ENCODE measurements around the gene TTK. TPM values are rescaled to one million over a fixed set of nuclear protein-coding genes. Genes with fewer than 3 reads are reported as not detected.

TTK gene
- total RNA-seq, 8 experiments from 2014 or later = 0.10 to 37.1 (median 4.6) TPM

DNA sequence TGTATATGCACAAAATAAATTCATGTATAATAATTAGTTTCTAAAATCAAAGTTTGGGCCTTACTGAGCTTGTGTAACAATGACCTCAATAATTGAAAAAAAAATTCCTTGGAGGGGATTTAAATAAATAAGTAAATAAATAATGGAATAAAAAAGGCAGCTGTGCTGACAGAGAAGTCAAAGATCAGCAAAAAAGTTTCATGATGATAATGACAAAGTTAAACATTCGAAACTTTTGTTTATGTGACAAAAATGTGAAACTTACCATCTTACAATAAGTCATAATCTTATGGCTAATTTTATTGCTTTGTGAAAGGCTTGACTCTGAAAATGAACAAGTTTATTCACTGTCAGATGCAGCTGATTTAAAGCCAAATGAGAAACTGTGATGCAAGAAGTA, 3.1 kb upstream of the TTK start:
- 0 to 95% (median 78%) methylated on average over 1 of the region's 1 CpG; no CpG with 5 or more reads in 1 of the 10 experiments for whole genome bisulfite sequencing, 10 experiments
- no peak for ATAC-seq (replicated peaks in 6 of 8)
- Histone ChIP-seq H3K27ac (no peak overlapping the region), H3K4me3 (no peak overlapping the region), H3K4me1 (replicated peaks in 1 of 2) (peaks cover 5% of the 10 kb centered on the region in 2 donors)
- in situ Hi-C loops (cut with MboI; ENCODE audit: low pct_unique_long_range_greater_than_20kb in 2 of 9, low sequenced_read_pairs in 9 of 9, unreplicated experiment in 9 of 9) = no loop called here

DNA sequence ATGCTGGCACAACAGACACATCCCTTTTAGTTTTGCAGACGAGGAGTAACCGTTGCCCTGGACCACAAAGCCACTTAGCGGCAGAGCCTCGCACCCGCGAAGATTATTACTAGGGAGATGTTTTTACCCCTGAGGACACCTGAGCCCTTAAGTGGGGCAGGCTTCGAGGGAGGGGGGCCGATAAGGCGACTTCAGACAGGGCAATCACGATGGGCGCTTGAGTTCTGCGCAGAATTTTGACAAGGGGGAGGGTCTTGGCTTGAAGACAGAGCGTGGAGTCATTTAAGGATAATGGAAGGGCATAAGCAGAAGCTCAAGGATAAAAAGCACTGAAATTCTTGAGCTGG, 650 bp upstream of the TTK start:
- no peak for ATAC-seq (replicated peaks in 6 of 8)
- WGBS, 10 experiments = 0 to 85% (median 45%) methylated on average over 1 to 12 of the region's 13 CpGs; no CpG with 5 or more reads in 2 of the 10 experiments
- H3K27ac ChIP-seq = peak overlapping the region; percentile 80 to 83
- H3K4me1 ChIP-seq (replicated peaks in 1 of 2) = peaks cover 5% of the 10 kb centered on the region in 2 donors
- peak overlapping the region; percentile 47 to 75 (median 53) for H3K4me3 ChIP-seq
- in situ Hi-C loops (cut with MboI; ENCODE audit: low pct_unique_long_range_greater_than_20kb in 2 of 9, low sequenced_read_pairs in 9 of 9, unreplicated experiment in 9 of 9) = no loop called here

DNA sequence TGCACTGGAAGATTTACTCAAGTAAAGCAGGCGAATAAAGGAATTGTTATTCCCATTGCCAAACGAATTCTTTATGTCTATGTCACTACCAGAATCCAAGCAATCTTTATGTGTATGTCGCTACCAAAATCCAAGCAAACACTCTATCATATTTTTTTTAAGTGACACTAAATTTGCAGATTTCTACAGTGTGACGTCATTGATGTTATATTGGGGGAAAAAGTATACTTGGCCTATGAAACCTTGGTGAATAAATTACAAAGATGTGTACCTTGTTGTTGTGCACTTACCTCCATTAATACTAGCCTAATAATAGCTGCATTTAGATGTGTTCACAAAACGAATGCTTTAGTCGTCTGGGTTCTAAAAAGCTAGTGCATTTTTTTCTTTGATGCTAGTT, 957 bp downstream of the TTK start:
- ATAC-seq (replicated peaks in 6 of 8) = no peak
- peak overlapping the region in 3 of 5 donors; percentile 53 to 75 (median 70) for H3K4me3 ChIP-seq
- no peak overlapping the region for H3K27ac ChIP-seq
- in situ Hi-C loops (cut with MboI; ENCODE audit: low pct_unique_long_range_greater_than_20kb in 2 of 9, low sequenced_read_pairs in 9 of 9, unreplicated experiment in 9 of 9) = no loop called here
- 0 to 62% (median 42%) methylated on average over 1 to 6 of the region's 6 CpGs; no CpG with 5 or more reads in 1 of the 10 experiments for WGBS, 10 experiments
- H3K4me1 ChIP-seq (replicated peaks in 1 of 2) = peaks cover 5% of the 10 kb centered on the region in 2 donors

GRCh38 chr6:80006541-80006940, 2.1 kb downstream of the TTK start:
- H3K4me1 ChIP-seq (replicated peaks in 1 of 2) = peaks cover 5% of the 10 kb centered on the region in 2 donors
- H3K27ac ChIP-seq = no peak overlapping the region
- 25 to 100% (median 83%) methylated on average over 1 of the region's 1 CpG for WGBS, 10 experiments
- H3K4me3 ChIP-seq = no peak overlapping the region
- no peak for ATAC-seq (replicated peaks in 6 of 8)
- in situ Hi-C loops (cut with MboI; ENCODE audit: low pct_unique_long_range_greater_than_20kb in 2 of 9, low sequenced_read_pairs in 9 of 9, unreplicated experiment in 9 of 9) = no loop called here

DNA sequence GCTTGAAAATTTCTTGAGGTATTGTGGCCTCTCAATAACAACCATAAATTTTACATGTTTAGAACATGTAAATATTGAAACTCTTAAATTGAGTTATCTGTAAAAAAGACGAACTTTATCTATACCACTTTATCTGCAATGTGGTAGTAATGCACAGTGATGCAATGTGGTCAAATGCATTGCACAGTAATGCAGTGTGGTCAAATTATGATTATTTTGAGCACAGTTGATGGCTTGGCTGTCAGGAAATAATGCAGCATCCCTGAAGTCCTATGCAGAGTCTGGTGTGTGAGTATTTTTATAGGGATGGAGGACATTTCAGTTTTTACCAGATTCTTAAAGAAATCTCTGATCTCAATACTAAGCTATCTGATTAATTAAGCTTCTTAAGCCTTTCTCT, 5.1 kb downstream of the TTK start:
- H3K4me1 ChIP-seq (replicated peaks in 1 of 2) = no peaks in the 10 kb centered on the region

DNA sequence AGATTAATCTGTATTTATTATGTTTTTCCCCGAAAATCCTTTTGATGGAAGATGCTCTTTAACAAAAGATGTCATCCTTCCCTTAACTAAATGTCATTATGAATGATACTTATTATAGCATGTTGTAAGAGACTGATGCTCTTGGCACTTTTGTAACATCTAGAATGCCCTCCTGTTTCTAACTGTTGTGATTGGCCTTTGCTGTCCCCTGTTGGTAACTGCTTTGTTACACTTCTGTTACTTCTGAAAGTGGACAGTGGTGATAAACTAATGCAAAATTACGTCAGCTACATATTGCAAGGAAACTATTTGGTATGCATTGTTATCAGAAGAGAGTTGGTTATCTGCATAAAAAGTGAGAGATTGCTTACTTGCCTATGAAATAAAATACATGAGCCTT, 5.8 kb downstream of the TTK start:
- no peak for ATAC-seq (replicated peaks in 6 of 8)
- Histone ChIP-seq H3K4me1 (replicated peaks in 1 of 2) (no peaks in the 10 kb centered on the region), H3K27ac (no peak overlapping the region), H3K4me3 (no peak overlapping the region)
- 75 to 100% (median 93%) methylated on average over 1 to 2 of the region's 2 CpGs; no CpG with 5 or more reads in 1 of the 10 experiments for WGBS, 10 experiments
- in situ Hi-C loops (cut with MboI; ENCODE audit: low pct_unique_long_range_greater_than_20kb in 2 of 9, low sequenced_read_pairs in 9 of 9, unreplicated experiment in 9 of 9) = no loop called here

More for the DNA sequence above, 5.1 kb downstream of the TTK start:
- in situ Hi-C loops (cut with MboI; ENCODE audit: low pct_unique_long_range_greater_than_20kb in 2 of 9, low sequenced_read_pairs in 9 of 9, unreplicated experiment in 9 of 9) = no loop called here
- H3K27ac ChIP-seq = no peak overlapping the region
- WGBS, 10 experiments = 57 to 100% (median 100%) methylated on average over 1 of the region's 1 CpG; no CpG with 5 or more reads in 1 of the 10 experiments
- ATAC-seq (replicated peaks in 6 of 8) = no peak
- H3K4me3 ChIP-seq = no peak overlapping the region

GRCh38 chr6:80015839-80016435, 11.5 kb downstream of the TTK start:
- 0 to 100% (median 88%) methylated on average over 1 to 2 of the region's 2 CpGs for WGBS, 10 experiments
- in situ Hi-C loops (cut with MboI; ENCODE audit: low pct_unique_long_range_greater_than_20kb in 2 of 9, low sequenced_read_pairs in 9 of 9, unreplicated experiment in 9 of 9) = no loop called here
- no peak overlapping the region for H3K27ac ChIP-seq
- H3K4me3 ChIP-seq = no peak overlapping the region
- H3K4me1 ChIP-seq (replicated peaks in 1 of 2) = peaks cover 0 to 7% of the 10 kb centered on the region in 2 donors
- peak in 3 of 8 experiments; percentile 32 to 93 (median 47) for ATAC-seq (replicated peaks in 6 of 8)

DNA sequence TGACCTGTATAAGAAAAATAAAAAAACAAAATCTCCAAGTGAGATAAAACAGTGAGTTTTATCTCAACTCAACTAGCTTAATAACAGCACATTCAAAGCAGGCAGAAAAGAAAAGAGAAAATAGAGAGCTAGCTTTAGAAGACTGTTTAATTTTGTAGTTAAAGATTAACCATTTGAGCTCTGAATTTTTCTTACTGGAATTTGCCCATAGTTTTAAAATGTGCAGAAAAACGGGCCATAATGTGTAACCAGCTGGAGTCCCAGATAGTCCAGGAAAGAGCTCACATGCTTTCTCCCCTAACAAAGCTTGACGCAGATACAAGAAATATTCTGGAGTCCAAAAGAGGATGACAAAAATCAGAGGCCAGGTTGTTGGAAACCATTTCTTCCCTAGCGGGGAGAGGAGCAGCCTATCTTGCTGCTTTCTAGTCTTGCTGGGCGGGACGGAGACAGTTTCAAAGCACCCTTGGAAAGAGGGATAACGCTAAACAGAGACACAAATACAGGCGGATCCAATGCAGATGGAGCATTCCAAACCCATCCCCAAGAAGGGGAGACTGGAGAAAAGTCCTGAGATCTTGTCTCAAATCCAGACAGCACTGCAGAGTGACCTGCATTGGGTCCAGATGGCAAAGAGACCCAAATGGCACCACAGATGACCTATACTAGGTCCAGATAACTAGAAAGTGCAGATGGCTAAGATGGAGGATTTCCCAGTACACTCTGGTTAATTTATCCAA, 16.1 kb downstream of the TTK start:
- no peak for ATAC-seq (replicated peaks in 6 of 8)
- in situ Hi-C loops (cut with MboI; ENCODE audit: low pct_unique_long_range_greater_than_20kb in 2 of 9, low sequenced_read_pairs in 9 of 9, unreplicated experiment in 9 of 9) = no loop called here
- WGBS, 10 experiments = 85 to 100% (median 93%) methylated on average over 1 to 7 of the region's 7 CpGs
- Histone ChIP-seq H3K27ac (no peak overlapping the region), H3K4me1 (replicated peaks in 1 of 2) (peaks cover 0 to 7% of the 10 kb centered on the region in 2 donors), H3K4me3 (no peak overlapping the region)

DNA sequence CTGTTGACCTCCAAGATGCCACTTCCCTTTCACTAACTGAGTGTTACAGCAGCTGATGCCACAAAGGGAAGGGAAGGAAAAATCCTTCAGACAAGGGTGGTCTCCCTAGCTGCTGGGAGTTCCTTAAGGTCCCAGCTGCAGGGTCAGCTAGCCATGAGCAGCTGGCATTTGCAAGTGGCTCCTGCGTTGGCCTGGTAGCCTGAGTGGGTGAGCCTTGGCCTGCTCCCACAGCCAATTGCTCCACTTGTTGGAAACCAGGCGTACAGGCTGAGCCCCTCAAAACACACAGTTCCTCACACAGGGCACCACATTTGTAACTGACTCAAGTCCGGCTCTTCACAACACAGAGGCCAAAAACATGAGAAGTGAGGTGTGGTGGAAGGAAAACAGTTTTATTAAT, 16.7 kb downstream of the TTK start:
- 60 to 100% (median 100%) methylated on average over 1 to 2 of the region's 3 CpGs; no CpG with 5 or more reads in 4 of the 10 experiments for whole genome bisulfite sequencing, 10 experiments
- ATAC-seq (replicated peaks in 6 of 8) = no peak
- Histone ChIP-seq H3K4me3 (no peak overlapping the region), H3K4me1 (replicated peaks in 1 of 2) (peaks cover 0 to 7% of the 10 kb centered on the region in 2 donors), H3K27ac (no peak overlapping the region)
- in situ Hi-C loops (cut with MboI; ENCODE audit: low pct_unique_long_range_greater_than_20kb in 2 of 9, low sequenced_read_pairs in 9 of 9, unreplicated experiment in 9 of 9) = no loop called here

- H3K27ac ChIP-seq = no peak overlapping the region
- no peak for ATAC-seq (replicated peaks in 6 of 8)
- peaks cover 0 to 4% of the 10 kb centered on the region in 2 donors for H3K4me1 ChIP-seq (replicated peaks in 1 of 2)
- no peak overlapping the region for H3K4me3 ChIP-seq
- in situ Hi-C loops (cut with MboI; ENCODE audit: low pct_unique_long_range_greater_than_20kb in 2 of 9, low sequenced_read_pairs in 9 of 9, unreplicated experiment in 9 of 9) = no loop called here
- WGBS, 10 experiments = 78 to 100% (median 93%) methylated on average over 2 to 3 of the region's 3 CpGs; no CpG with 5 or more reads in 1 of the 10 experiments
These were observed 17.1 kb downstream of the TTK start for GRCh38 chr6:80021591-80021990.

DNA sequence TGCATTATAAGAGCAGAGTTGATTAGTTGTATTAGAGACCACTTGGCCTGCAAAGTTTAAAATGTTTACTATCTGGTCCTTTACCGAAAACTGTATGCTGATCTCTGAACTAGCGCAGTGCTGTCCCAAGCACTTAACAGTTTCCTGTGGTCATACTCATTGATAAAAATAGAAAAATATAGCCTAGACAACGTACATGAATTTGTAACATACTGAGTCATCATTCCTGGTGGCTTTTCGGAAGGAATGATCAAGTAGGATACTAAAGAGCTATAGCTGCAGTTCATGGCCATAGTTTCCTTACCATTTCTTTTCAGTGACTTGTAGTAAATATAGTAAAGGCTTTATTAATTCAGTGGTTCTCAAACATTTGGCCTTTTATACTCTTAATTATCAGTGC, 18.4 kb downstream of the TTK start:
- 72 to 100% (median 93%) methylated on average over 1 to 4 of the region's 4 CpGs for WGBS, 10 experiments
- ATAC-seq (replicated peaks in 6 of 8) = no peak
- H3K4me3 ChIP-seq = no peak overlapping the region
- no peak overlapping the region for H3K27ac ChIP-seq
- H3K4me1 ChIP-seq (replicated peaks in 1 of 2) = no peaks in the 10 kb centered on the region
- in situ Hi-C loops (cut with MboI; ENCODE audit: low pct_unique_long_range_greater_than_20kb in 2 of 9, low sequenced_read_pairs in 9 of 9, unreplicated experiment in 9 of 9) = no loop called here

DNA sequence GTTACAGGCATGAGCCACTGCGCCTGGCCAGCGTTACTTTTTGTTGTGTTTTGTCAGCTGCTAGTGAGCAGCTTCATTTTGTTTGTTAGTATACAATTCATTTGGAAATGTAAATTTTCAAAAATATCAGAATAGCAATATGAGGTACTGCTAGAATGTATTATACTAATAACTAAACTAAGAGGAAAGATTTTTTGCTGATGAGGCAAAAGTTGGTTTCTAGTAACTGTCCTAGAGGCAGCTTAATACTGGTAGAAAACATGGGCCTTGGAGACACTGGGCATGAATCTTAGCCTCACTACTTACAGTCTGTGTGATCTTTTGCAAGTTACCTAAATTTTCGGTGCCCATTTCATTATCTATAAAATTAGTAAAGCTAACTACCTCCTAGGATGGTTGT, 24.1 kb downstream of the TTK start:
- H3K4me3 ChIP-seq = no peak overlapping the region
- no peak for ATAC-seq (replicated peaks in 6 of 8)
- in situ Hi-C loops (cut with MboI; ENCODE audit: low pct_unique_long_range_greater_than_20kb in 2 of 9, low sequenced_read_pairs in 9 of 9, unreplicated experiment in 9 of 9) = no loop called here
- WGBS, 10 experiments = 67 to 100% (median 98%) methylated on average over 1 to 3 of the region's 3 CpGs
- peaks cover 0 to 4% of the 10 kb centered on the region in 2 donors for H3K4me1 ChIP-seq (replicated peaks in 1 of 2)
- H3K27ac ChIP-seq = no peak overlapping the region

- Histone ChIP-seq H3K27ac (no peak overlapping the region), H3K4me3 (no peak overlapping the region), H3K4me1 (replicated peaks in 1 of 2) (peaks cover 0 to 4% of the 10 kb centered on the region in 2 donors)
- in situ Hi-C loops (cut with MboI; ENCODE audit: low pct_unique_long_range_greater_than_20kb in 2 of 9, low sequenced_read_pairs in 9 of 9, unreplicated experiment in 9 of 9) = no loop called here
- no peak for ATAC-seq (replicated peaks in 6 of 8)
- 55 to 100% (median 71%) methylated on average over 1 to 3 of the region's 3 CpGs for WGBS, 10 experiments
These were observed 25.0 kb downstream of the TTK start for GRCh38 chr6:80029470-80029869.
